ENCODE results near the gene ALDH9A1.
"Not testable (repeated sequence)": the region's sequence is repeated elsewhere in the genome, so short reads cannot be mapped to it uniquely, and the experiment has no call there.

The ALDH9A1 gene

DNA sequence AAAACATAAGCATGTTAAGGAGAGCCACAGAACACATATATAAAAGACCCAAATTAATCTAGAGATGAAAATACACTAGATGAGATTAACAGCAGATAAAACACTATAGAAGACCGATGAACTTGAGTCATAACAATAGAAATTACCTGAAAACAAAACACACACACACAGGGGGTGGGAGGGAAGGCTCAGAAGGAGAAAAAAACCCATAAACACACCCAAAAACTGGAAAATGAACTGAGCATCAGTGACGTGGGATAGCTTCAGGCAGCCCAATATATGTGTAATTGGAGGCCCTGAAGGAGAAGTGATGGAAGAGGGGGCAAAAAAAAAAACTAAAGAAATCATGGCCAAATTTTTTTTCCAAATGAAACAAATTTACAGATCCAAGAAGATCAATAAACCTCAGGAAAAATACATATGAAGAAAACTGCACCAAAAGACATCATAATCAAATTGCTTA, 11.4 kb downstream of the ALDH9A1 start:
- DNase-seq (ENCODE audit: low spot score) = no peak

DNA sequence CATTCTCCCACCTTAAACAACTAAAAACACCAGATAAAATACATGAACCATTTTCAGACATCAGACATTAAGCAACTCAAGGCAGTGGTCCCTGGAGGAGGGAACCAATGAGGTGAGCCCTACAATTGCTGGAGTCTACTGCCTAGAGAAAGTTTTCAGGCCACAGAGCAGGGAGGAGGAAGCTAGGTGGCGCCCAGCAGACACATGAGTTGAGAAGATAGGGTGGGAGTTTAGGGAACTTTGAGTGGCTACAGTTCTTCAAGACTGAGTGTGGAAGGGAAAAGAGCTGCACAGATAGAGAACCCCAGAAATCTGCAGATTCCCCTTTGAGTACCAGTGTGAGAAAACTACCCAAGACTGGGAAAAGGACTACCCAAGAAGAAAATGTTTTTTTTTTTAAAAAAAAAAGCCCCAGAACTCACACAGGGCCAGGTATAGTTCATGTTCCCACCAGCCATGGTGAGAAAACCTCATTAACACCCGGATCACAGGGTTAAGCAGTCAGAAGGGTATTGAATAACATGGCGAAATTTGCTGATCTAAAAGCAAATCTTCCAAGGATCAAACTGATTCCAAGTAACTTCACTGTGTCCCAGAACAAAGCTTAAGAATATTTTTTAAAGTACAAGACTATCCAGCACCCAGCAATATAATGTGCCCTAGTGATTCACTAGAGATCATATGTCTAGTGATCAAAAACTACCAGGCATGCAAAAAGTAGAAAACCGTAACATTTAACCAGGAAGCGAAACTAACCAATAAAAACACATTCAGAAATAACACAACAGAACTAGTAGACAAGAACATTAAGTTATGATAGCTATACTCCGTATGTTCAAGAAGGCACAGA, 12.0 kb downstream of the ALDH9A1 start:
- no peak for DNase-seq (ENCODE audit: low spot score)

DNA sequence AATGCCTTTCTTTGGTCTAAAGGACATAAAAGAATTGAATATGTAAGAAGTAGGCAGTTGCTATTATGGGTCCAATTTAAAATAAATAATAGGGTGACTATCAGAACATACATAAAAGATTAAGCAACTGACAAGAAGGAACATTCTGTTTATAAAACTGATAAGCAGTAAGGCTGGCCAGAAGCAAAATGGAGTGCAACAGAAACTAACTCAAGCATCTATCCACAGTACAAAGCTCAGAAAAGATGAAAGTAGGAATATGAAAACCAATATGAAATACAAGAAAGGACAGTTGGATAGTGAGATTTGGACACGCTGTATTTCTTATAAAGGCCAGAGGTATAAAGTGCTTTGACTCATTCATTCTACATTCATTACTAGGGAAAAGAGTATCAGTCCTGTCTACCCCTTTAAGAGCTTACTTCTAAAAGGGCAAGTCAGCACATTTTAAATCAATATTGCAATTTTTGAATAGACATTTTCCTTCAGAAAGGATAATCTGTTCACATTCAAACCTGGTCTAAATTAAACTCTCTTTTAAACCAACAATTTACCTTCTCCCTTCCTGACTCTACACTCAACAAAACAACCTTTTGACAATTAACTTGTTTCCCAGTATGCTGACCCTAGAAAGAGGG, 14.4 kb downstream of the ALDH9A1 start:
- no peak for DNase-seq (ENCODE audit: low spot score)

DNA sequence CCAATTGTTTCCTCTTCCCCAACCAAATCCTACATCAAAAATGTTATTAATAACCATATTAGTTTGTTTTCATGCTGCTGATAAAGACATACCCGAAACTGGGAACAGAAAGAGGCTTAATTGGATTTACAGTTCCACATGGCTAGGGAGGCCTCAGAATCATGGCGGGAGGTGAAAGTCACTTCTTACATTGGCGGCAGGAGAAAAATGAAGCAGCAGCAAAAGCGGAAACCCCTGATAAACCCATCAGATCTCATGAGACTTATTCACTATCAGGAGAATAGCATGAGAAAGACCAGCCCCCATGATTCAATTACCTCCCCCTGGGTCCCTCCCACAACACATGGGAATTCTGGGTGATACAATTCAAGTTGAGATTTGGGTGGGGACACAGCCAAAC, 17.6 kb downstream of the ALDH9A1 start:
- DNase-seq (ENCODE audit: low spot score) = not testable (repeated sequence)

DNA sequence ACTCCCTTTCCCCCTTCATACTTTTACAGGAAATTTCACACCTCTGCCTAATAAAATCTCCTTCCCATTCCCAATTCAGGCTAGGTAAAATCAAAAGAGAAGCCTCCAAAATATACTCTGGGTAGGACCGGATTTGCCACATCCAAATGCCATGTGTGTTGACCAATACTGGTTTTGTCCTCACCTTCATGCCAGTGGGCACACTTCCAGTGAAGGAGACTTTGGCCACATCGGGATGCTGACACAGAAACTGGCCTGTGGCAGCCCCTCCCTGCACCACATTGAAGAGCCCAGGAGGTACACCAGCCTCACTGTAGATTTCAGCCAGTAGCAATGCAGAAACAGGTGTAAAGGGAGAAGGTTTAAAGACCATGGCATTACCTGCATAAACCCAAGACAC, 18.1 kb downstream of the ALDH9A1 start:
- no peak for DNase-seq (ENCODE audit: low spot score)

DNA sequence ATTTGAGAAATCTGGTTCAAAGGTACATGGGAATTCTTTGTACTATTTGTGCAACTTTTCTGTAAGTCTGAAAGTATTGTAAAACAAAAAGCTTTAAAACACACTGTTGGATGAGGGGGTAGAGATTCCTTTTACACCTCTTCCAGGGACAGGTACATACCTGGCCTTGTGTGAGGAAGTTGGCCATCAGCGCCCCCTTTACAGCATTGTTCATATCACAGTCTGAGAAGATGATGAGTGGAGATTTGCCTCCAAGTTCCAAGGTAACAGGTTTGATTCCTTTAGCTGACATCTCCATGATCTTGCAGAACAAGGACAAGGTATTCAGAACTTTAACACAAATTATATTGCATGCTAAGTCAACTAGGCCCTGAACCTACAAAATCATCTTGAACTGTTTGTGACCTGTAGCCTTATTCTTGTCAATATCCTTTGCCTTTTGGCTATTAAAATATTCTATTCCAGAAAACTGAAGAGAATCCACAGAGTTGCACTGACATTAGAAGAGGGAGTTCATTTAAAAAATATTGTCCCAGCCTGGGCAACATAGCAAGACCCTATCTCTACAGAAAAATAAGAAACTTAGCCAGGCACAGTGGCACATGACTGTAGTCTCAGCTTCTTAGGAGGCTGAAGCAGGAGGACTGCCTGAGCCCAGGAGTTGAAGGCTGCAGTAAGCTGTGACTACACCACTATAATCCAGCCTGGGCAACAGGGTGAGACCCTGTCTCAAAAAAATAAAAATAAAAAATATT, 18.9 kb downstream of the ALDH9A1 start:
- DNase-seq (ENCODE audit: low spot score) = no peak

DNA sequence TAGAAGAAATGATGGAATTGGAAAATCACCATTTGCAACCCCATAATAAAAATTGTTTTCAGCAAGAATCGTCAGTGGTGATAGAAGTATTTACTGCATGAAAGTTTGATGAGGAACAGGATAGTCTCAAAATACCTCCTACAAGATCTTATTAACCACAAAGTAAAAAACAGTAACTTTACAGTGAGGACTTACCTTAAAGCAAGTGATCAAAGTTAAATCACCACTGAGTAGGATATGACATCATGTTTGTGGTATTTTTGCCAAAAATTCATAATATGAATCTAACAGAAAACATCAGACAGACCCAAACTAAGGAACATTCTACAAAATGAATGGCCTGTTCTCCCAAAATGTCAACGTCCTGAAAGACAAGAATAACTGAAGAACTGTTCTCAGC, 19.9 kb downstream of the ALDH9A1 start:
- DNase-seq (ENCODE audit: low spot score) = no peak

DNA sequence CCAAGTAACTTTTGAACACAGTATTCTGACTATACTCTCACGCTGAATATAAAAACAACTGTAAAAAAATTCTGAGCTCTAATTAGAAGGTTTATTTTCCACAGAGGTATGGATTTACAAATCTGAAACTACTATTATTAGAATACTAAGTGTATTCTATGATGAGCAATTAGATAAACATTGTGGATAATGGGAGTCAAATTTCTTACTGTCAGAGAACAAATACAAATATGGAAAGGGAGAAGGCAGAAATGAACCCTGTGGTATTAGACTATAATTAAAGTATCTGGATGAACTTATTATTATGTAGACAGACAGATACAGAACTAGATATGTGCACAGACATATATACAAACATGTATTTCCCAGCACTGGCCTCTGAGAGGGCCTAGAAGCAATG, 22.6 kb downstream of the ALDH9A1 start:
- no peak for DNase-seq (ENCODE audit: low spot score)

DNA sequence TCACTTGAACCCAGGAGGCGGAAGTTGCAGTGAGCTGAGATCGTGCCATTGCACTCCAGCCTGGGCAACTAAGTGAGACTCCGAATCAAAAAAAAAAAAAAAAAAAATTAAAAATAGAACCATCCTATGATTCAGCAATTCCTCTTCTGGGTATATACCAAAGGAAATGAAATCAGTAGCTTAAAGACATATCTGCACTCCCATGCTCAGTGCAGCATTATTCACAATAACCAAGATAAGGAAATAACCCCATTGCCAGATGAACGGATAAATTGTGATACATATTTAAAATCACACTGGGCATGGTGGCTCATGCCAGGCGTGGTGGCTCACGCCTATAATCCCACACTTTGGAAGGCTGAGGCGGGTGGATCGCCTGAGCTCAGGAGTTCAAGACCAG, 23.8 kb downstream of the ALDH9A1 start:
- DNase-seq (ENCODE audit: low spot score) = no peak

DNA sequence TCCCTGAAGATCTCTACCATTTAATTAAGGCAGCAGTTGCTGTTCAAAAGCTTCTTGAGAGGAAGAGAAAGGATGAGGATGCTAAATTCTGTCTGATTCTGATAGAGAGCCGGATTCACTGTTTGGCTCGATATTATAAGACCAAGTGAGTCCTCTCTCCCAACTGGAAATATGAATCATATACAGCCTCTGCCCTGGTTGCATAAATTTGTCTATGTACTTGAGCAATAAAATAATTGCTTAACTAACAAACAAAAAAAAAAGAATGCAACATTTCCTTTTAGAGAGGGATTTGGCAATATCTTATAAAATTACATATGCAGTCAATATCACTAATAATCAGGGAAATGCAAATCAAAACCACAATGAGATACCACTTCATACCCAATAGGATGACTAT, 26.8 kb downstream of the ALDH9A1 start:
- no peak for DNase-seq (ENCODE audit: low spot score)

DNA sequence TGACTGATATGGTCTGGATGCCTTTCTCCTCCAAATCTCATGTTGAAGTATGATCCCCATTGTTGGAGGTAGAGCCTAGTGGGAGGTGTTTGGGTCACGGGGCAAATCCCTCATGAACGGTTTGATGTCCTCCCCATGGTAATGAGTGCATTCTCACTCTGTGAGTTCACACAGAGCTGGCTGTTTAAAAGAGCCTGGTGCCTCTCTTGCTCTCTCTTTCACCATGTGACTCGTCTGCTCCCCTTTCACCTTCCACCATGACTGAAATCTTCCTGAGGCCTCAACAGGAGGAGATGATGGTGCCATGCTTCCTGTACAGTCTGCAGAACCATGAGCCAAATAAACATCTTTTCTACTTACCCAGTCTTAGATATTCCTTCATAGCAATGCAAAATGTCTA, 30.2 kb downstream of the ALDH9A1 start:
- no peak for DNase-seq (ENCODE audit: low spot score)

DNA sequence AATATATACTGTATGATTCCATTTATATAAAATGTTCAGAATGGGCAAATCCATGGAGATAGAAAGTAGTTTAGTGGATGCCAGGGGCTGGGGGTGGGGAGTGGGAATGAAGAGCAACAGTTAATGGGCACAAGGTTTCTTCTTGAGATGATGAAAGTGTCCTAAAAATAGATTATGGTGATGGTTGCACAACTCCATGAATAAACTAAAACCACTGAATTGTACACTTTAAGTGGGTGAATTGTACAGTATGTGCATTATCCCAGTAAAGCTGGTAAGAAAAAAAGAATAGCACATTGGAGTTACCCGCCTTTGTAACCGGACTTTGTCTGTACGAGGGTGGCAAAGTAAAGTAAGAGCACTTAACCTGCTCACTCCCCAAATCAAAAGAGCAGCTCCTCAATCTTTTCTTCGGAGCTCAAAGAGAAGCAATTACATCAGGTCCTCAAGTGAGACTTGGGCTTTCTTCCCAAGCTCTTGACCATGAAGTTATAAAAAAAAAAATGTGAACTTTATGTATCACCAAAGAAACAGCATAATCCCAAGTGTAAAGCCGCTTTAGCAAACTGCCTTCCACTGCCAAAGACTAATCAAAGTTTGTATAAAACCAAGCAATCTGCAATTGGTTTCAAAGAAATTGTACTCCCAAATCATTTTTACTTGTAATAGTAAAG, 32.1 kb downstream of the ALDH9A1 start:
- DNase-seq (ENCODE audit: low spot score) = no peak

DNA sequence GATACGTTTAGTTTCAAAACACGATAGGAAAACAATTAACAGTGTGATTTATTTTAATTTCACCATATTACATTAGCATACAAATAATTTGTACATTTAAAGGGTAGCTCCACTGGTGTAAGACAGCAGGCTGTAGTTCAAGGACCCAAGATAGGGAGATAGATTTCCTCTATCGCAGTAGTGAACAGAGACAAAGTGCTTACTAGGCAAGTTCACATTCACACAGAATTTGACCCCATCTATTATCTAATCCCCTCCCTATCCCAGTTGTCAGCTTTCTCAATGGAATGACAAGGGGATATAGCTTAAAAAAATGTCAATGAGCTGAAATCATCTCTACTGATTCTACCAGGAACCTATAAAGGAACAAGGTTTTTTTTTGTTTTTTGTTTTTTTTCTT, 36.2 kb downstream of the ALDH9A1 start:
- no peak for DNase-seq (ENCODE audit: low spot score)

DNA sequence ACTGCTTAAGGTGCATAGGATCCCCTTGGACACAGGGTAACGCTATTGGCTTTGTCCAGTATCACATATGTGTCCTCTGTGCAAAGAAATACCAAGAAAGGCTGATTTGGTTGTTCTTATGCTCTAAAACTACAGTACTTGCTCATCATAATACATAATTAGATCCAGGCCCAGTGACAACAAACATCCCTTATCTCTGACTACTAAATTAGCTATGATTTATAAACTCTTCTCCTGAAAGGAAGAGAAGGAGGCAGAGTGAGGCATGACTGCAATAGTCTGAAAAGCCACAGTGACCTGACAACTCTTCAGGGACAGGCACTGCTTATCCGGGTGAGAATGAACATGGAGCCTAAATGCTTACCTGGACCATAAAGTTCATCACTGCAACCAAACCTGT, 36.7 kb downstream of the ALDH9A1 start:
- DNase-seq (ENCODE audit: low spot score) = no peak

DNA sequence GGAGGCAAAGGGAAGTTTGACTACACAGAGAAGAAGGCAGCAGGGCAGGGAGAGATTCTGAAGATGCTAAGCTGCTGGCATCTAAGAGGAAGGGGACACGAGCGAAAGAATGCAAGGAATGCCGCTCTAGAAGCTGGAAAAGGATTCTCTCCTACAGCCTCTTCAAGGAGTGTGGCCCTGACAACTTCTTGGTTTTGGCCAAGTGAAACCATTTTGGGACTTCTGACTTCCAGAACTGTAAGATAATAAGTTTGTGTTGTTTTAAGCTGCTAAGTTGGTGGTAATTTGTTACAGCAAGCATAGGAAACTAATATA, 38.8 kb downstream of the ALDH9A1 start:
- DNase-seq (ENCODE audit: low spot score) = no peak

DNA sequence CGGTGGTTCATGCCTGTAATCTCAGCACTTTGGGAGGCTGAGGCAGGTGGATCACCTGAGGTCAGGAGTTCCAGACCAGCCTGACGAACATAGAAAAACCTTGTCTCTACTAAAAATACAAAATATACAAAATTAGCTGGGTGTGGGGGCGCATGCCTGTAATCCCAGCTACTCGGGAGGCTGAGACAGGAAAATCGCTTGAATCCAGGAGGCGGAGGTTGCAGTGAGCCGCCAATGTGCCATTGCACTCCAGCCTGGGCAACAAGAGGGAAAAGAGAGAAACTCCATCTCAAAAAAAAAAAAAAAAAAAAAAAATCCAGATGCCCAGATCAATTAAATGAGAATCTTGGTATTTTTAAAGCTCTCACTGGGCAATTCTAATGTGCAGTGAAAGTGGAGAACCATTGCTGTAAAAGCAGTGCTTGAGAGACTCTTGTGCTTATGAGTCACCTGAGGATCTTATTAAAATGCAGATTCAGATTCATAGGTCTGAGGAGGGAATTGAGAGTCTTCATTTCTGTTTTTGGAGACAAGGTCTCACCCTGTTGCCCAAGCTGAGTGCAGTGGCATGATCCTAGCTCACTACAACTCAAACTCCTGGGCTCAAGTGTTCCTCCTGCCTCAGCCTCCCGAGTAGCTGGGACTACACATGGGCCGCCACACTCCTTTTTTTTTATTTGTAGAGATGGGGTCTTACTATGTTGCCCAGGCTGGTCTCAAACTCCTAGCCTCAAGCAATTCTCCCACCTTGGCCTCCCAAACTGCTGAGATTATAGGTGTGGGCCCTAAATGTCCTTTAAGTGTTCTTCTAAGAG, 39.4 kb downstream of the ALDH9A1 start:
- DNase-seq (ENCODE audit: low spot score) = not testable (repeated sequence)

DNA sequence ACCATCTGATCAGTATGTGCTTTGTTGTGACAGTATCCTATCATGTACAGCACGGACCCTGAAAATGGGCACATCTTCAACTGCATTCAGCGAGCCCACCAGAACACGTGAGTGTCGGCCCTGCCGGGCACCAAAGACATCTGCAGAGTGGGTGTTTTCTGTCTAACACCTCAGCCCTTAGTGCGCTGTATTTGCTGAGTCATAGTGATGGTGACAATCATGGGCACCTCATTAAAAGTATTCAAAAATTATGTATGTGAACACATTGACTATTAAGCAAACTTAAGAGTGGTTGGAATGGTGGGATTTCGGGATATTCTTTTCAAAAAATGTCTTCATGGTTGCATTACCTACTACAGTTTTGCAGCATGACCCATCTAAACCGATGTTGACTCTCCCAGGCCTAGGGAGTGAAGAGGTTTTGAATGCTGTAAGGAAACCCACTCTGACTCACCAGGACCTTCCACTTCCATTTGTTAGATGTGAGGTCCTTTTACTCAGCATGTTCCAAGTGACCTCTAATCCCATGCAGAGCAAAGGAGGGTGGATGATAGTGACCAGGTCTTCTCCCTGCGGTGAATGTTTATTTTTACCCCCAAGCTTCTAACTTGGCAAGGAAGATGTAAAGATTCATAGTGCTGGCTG, 47.3 kb downstream of the ALDH9A1 start:
- no peak for DNase-seq (ENCODE audit: low spot score)

DNA sequence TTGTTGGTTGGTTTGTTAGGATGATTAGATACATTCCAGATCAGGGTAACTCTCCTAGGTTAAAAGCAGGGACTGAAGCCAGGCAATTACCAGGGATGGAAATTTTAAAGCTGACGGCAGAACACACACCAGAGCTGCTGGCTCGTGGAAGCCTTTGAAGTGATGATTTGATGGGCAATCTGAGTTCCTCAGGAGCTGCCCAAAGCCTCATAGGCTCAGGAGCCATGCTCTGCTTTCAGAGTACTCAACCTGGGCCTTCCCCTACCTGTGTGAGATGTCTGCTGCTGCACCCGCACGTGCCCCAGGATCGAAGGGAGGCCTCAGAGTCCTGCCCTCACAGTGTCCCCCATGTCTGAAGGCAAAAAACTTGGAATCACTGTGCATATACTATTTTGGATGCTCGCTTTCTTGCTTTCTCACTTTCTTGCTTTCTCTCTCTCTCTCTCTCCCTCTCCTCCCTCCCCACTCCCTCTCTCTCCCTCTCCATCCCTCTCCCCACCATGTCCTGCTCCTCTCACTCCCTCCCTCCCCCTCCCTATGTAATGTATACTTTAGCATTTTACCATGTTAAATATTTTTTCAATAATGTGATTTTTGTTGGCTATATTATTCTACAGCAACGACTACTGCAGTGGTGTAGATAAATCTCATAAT, 49.3 kb downstream of the ALDH9A1 start:
- no peak for DNase-seq (ENCODE audit: low spot score)

DNA sequence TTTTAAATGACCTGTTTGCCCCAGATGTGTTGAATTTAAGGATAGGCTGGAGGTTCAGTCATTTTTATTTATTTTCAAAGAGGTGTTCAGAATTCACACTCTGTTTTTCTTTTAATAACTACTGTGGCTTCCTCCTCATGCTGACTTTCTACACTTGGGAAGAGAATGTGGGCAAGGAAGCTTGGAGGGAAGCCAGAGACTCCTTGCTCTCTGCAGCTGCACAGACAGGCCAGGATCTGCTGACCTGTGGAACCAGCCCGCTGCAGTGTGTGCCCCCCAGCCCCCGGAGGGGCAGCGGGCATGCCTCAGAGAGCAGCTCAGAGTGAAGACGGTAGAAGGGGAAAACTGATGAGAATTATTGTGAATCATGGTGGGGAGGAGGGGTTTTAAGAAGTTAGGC, 50.4 kb downstream of the ALDH9A1 start:
- DNase-seq (ENCODE audit: low spot score) = no peak

DNA sequence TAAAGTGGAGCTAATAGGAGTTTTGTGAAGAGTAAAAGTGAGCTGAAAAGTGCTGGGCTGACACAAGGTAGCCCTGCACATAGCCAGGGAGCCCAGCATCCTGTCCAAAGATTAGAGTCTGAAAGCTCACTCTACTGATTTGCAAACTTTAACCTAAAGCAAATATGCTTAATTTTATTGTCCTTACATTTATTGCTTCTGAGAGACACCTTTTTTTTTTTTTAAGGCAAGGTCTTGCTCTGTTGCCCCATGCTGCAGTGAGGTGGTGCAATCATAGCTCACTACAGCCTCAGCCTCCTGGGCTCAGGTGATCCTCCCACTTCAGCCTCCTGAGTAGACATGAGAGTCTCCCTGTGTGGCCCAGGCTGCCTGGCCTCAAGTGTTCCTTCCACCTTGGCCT, 50.8 kb downstream of the ALDH9A1 start:
- no peak for DNase-seq (ENCODE audit: low spot score)

All from ecto neural progenitor cell (in vitro differentiated cells).